A673 (cell line): ENCODE results near the gene GBA3.

ENCODE experiments used
- CTCF ChIP-seq: fragments of 300-800, 200-600 bp; sonication (generic); conservative IDR thresholded peaks from 2 replicates; pipeline ENCODE4 v1.5.1; 2017; ENCODE audit warnings: low read depth, mild to moderate bottlenecking, antibody characterized with exemption, low read length, moderate library complexity, mixed read lengths
- EZH2 ChIP-seq: fragments of 200-600 bp; sonication (generic); IDR thresholded peaks from 2 replicates; pipeline ENCODE4 v1.6.1; 2017; ENCODE audit warnings: borderline replicate concordance, low read depth, mild to moderate bottlenecking, mixed read lengths, antibody characterized with exemption, low read length; ENCODE audit not compliant: poor library complexity, severe bottlenecking

GRCh38 chr4:22848332-22848731, 155.6 kb downstream of the GBA3 start:
- no peak for TF ChIP-seq CTCF
- no peak for TF ChIP-seq EZH2
